IPS DF 6.9 (cell line): Measurements from ENCODE around the gene ADCY10.

Source experiments
- DNase-seq: peaks from one replicate; pipeline ENCODE4 v3.0.0-alpha.2; 2013; ENCODE audit warnings: low read depth, low spot score
- H3K27ac ChIP-seq: one replicate; pipeline ENCODE4 v1.5.1; 2013; ENCODE audit warnings: low read length, control low read depth
- H3K27me3 ChIP-seq: 2 replicates; pipeline ENCODE4 v1.6.1; 2013; ENCODE audit warnings: mild to moderate bottlenecking, low read length; ENCODE audit not compliant: control insufficient read depth, insufficient read depth
- H3K36me3 ChIP-seq: 2 replicates; pipeline ENCODE4 v1.6.1; 2013; ENCODE audit warnings: low read length; ENCODE audit not compliant: control insufficient read depth, insufficient read depth
- H3K4me1 ChIP-seq: 2 replicates; pipeline ENCODE4 v1.6.1; 2013; ENCODE audit warnings: low read length; ENCODE audit not compliant: control insufficient read depth, insufficient read depth
- H3K4me3 ChIP-seq: 2 replicates; pipeline ENCODE4 v1.5.1; 2013; ENCODE audit warnings: mild to moderate bottlenecking, low read length
- H3K9me3 ChIP-seq: 2 replicates; pipeline ENCODE4 v1.6.1; 2013; ENCODE audit warnings: low read length, inconsistent platforms; ENCODE audit not compliant: control insufficient read depth, insufficient read depth
- WGBS: extraction: QIAGEN DNeasy Blood & Tissue Kit; methylation state at CpG from one replicate; pipeline ENCODE4 v1.1.7; 2013; ENCODE audit warnings: mixed read lengths, missing lambda C conversion rate; ENCODE audit not compliant: insufficient read length, insufficient coverage; 5-methylcytosine and 5-hydroxymethylcytosine counted together

The ADCY10 gene

GRCh38 chr1:167913895-167914496 lies at the start of gene ADCY10:
Gene ADCY10, minus strand, starts transcription at chr1:167914134. Its CDS starts 8,994 bp downstream, at chr1:167905140.
- DNase-seq = no peak
- Histone ChIP-seq H3K4me1 (no peaks in the 10 kb centered on the region), H3K27ac (no peak within 1 kb of the TSS), H3K9me3 (no peaks in the 10 kb centered on the region), H3K27me3 (no peaks in the 10 kb centered on the region), H3K36me3 (no peaks in the 10 kb centered on the region), H3K4me3 (no peak within 1 kb of the TSS)
- WGBS = no CpG with 5 or more reads among the region's 9 CpGs

GRCh38 chr1:167957710-167958109 lies 43.8 kb upstream of the ADCY10 start:
- Histone ChIP-seq H3K9me3 (no peaks in the 10 kb centered on the region), H3K4me3 (no peak overlapping the region), H3K27ac (no peak overlapping the region), H3K27me3 (no peaks in the 10 kb centered on the region), H3K4me1 (no peaks in the 10 kb centered on the region), H3K36me3 (no peaks in the 10 kb centered on the region; the same call in 1 of the 2 replicates)
- no peak for DNase-seq

- no peaks in the 10 kb centered on the region for H3K9me3 ChIP-seq
- no CpG with 5 or more reads among the region's 2 CpGs for WGBS
- H3K27ac ChIP-seq = no peak overlapping the region
Observed at GRCh38 chr1:167955915-167956314, 42.0 kb upstream of the ADCY10 start.

GRCh38 chr1:167950569-167950968 lies 36.6 kb upstream of the ADCY10 start:
- Histone ChIP-seq H3K36me3 (no peaks in the 10 kb centered on the region; the same call in 1 of the 2 replicates), H3K4me1 (no peaks in the 10 kb centered on the region), H3K27me3 (no peaks in the 10 kb centered on the region), H3K4me3 (no peak overlapping the region), H3K9me3 (no peaks in the 10 kb centered on the region), H3K27ac (no peak overlapping the region)
- DNase-seq = no peak
- WGBS = no CpG with 5 or more reads among the region's 1 CpG

More at GRCh38 chr1:167955915-167956314, 42.0 kb upstream of the ADCY10 start:
- Histone ChIP-seq H3K36me3 (no peaks in the 10 kb centered on the region; the same call in 1 of the 2 replicates), H3K27me3 (no peaks in the 10 kb centered on the region), H3K4me1 (no peaks in the 10 kb centered on the region), H3K4me3 (no peak overlapping the region)
- no peak for DNase-seq

GRCh38 chr1:167949785-167950184 lies 35.9 kb upstream of the ADCY10 start:
- Histone ChIP-seq H3K36me3 (no peaks in the 10 kb centered on the region; the same call in 1 of the 2 replicates), H3K27ac (no peak overlapping the region), H3K9me3 (no peaks in the 10 kb centered on the region), H3K27me3 (no peaks in the 10 kb centered on the region), H3K4me3 (no peak overlapping the region), H3K4me1 (no peaks in the 10 kb centered on the region)
- no peak for DNase-seq
- WGBS = no CpG with 5 or more reads among the region's 3 CpGs

GRCh38 chr1:167947733-167948132 lies 33.8 kb upstream of the ADCY10 start:
- H3K27ac ChIP-seq = no peak overlapping the region
- no peaks in the 10 kb centered on the region for H3K4me1 ChIP-seq
- H3K27me3 ChIP-seq = no peaks in the 10 kb centered on the region
- H3K9me3 ChIP-seq = no peaks in the 10 kb centered on the region
- no peak overlapping the region for H3K4me3 ChIP-seq
- H3K36me3 ChIP-seq = no peaks in the 10 kb centered on the region
- no CpG with 5 or more reads among the region's 2 CpGs for WGBS
- DNase-seq = no peak

- Histone ChIP-seq H3K36me3 (no peaks in the 10 kb centered on the region), H3K9me3 (no peaks in the 10 kb centered on the region), H3K27ac (no peak overlapping the region), H3K4me3 (no peak overlapping the region), H3K27me3 (no peaks in the 10 kb centered on the region), H3K4me1 (no peaks in the 10 kb centered on the region)
- no peak for DNase-seq
- 100% methylated on average over 2 of the region's 9 CpGs for WGBS
Observed at GRCh38 chr1:167943541-167943940, 29.6 kb upstream of the ADCY10 start.

GRCh38 chr1:167940264-167940663 lies 26.3 kb upstream of the ADCY10 start:
- H3K4me3 ChIP-seq = no peak overlapping the region
- no peak overlapping the region for H3K27ac ChIP-seq
- no peaks in the 10 kb centered on the region for H3K27me3 ChIP-seq
- no CpG with 5 or more reads among the region's 2 CpGs for WGBS
- no peaks in the 10 kb centered on the region for H3K9me3 ChIP-seq
- no peaks in the 10 kb centered on the region for H3K36me3 ChIP-seq
- no peak for DNase-seq
- no peaks in the 10 kb centered on the region; the same call in 1 of the 2 replicates for H3K4me1 ChIP-seq

- DNase-seq = no peak
- Histone ChIP-seq H3K4me1 (no peaks in the 10 kb centered on the region; the same call in 1 of the 2 replicates), H3K27me3 (no peaks in the 10 kb centered on the region), H3K9me3 (no peaks in the 10 kb centered on the region), H3K36me3 (no peaks in the 10 kb centered on the region), H3K27ac (no peak overlapping the region), H3K4me3 (peak overlapping the region; percentile 18; the same call in 1 of the 2 replicates)
- WGBS = no CpG with 5 or more reads among the region's 5 CpGs
Observed at GRCh38 chr1:167938080-167938636, 24.2 kb upstream of the ADCY10 start.

GRCh38 chr1:167937709-167938010 lies 23.7 kb upstream of the ADCY10 start:
- no CpG with 5 or more reads among the region's 5 CpGs for WGBS
- H3K27ac ChIP-seq = no peak overlapping the region

More at GRCh38 chr1:167937709-167938010, 23.7 kb upstream of the ADCY10 start:
- no peaks in the 10 kb centered on the region for H3K36me3 ChIP-seq
- H3K4me1 ChIP-seq = no peaks in the 10 kb centered on the region; the same call in 1 of the 2 replicates
- H3K9me3 ChIP-seq = no peaks in the 10 kb centered on the region
- peak overlapping the region; percentile 75; the same call in 1 of the 2 replicates for H3K4me3 ChIP-seq
- no peaks in the 10 kb centered on the region for H3K27me3 ChIP-seq
- DNase-seq = no peak
